Non-pigmented ciliary epithelial cell (primary cell): Measurements from ENCODE around the gene KNSTRN.
A peak's percentile ranks its signal among the peaks of the same experiment; 100 is the strongest.

Experiments
- DNase-seq: peaks from one replicate; pipeline ENCODE4 v3.0.0-alpha.2; 2010; ENCODE audit warnings: low read depth

Gene KNSTRN

DNA sequence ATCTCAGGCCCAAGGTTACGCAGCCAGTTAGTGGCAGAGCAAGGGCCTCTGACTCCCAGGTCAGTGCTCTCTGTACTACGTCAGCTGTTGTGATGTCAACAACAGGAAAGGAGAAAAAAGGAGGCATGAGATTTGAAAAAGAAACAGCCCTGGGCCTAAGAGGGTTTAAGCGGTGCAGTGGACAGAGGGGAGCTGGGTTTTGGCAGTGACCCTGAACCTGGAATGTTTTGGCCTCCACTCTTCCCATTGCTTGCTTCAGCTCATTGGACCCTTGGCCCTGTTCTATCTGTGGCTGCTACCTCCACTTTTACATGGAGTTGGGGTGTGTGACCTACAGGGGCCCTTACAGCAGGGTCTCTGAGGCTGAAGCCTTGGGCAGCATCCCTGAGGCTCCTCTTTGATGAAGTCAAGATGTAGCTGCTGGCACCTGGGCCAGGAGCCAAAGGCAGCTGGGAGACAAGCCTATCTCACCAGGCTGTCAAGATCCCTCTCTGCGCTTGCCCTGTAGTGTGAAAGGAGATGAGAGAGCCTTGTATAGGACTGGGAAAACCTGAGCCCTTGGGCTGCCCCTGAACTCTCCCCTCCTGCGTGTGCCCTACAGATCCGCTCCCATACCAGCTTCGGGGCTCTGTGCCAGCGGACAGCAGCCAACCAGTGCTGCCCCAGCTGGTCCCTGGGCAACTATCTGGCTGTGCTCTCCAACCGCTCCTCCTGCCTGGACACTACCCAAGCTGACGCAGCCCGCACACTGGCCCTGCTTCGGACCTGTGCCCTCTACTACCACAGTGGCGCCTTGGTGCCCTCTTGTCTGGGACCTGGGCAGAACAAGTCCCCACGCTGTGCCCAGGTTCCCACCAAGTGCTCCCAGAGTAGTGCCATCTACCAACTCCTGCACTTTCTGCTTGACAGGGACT is 15.8 kb upstream of the KNSTRN start:
- DNase-seq: no peak

DNA sequence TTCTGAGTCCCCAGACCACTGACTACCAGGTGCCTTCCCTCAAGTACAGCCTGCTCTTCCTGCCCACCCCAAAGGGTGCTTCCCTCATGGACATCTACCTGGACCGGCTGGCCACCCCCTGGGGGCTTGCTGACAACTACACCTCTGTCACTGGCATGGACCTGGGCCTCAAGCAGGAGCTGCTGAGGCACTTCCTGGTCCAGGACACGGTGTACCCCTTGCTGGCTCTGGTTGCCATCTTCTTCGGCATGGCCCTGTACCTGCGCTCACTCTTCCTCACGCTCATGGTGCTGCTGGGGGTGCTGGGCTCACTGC is 15.2 kb upstream of the KNSTRN start:
- no peak for DNase-seq

- no peak for DNase-seq
Observed at GRCh38 chr15:40367686-40368611, 14.6 kb upstream of the KNSTRN start.

- DNase-seq: no peak
Observed at GRCh38 chr15:40368719-40369473, 13.6 kb upstream of the KNSTRN start.

GRCh38 chr15:40369474-40369869 is 13.0 kb upstream of the KNSTRN start:
- DNase-seq: no peak

- DNase-seq: no peak
Observed at GRCh38 chr15:40369971-40370370, 12.6 kb upstream of the KNSTRN start.

DNA sequence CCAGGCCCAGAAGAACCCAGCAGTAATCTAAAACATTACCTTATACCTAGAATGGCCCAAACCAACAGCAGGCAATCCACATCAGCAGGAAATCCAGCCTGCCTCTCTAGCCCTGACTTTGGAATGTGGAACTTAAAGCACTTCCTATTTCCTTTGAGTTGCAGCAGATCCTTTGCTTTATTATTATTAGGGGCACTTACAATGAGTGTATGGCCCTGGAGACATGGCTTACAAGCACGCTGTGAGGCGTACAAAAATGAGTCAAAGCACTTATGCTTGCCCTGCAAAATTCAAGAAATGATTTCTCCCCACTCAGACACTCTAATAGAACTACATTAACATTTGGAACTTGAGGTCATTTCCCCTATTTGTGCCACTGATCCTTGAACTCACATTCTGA is 9.5 kb upstream of the KNSTRN start:
- no peak for DNase-seq

GRCh38 chr15:40377606-40378005 is 4.9 kb upstream of the KNSTRN start:
- DNase-seq: no peak

GRCh38 chr15:40379374-40379773 is 3.1 kb upstream of the KNSTRN start:
- no peak for DNase-seq

GRCh38 chr15:40379853-40380252 is 2.7 kb upstream of the KNSTRN start:
- DNase-seq: peak; percentile 93

- DNase-seq: no peak
Observed at GRCh38 chr15:40380636-40381035, 1.9 kb upstream of the KNSTRN start.

DNA sequence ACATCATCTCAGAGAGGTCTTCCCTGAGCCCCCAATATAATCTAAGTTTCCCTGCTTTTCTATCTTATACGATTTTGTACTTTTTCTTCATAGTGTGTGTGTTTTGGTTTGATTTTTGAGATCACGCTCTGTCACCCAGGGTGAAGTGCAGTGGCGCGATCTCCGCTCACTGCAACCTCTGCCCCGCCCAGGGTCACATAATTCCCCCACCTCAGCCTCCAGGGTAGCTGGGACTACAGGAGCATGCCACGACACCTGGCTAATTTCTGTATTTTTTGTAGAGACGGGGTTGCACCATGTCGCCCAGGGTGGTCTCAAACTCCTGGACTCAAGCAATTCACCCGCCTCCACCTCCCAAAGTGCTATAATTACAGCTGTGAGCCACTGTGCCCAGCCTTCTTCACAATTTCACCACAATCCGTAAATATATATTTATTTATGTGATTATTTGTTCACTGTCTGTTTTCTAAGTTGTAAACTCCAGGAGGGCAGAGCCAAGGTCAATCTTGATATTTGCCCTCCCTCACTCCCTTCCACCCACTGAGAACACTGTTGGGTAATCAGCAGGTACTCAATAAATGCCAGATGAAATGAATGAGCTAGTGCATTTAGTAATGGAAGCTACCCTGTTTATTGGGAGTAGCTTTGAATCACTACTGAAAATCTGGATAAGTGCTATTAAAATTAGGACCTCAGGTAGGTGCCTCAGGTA is 547 bp upstream of the KNSTRN start:
- DNase-seq: no peak

DNA sequence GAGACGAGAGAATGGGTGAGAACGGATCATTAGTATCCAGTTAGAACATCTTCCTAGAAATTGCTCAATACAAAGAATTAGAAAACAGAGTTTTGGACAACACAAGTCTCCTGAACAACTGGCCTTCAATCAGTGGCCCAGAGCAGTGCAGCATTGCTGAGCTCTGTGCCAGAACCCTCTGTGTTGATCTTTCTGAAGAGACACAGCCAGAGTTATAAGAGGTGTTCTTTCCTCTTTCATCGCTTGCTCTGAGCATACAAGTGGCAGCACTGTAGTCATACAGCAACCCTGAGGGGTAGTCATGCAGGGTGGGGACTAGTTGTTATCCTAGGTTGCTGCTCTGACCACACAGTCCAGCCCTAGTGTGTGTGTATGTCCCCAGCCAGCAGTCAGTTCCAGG is 4.0 kb downstream of the KNSTRN start:
- no peak for DNase-seq

- DNase-seq: no peak
Observed at GRCh38 chr15:40388941-40389823, 6.7 kb downstream of the KNSTRN start.

DNA sequence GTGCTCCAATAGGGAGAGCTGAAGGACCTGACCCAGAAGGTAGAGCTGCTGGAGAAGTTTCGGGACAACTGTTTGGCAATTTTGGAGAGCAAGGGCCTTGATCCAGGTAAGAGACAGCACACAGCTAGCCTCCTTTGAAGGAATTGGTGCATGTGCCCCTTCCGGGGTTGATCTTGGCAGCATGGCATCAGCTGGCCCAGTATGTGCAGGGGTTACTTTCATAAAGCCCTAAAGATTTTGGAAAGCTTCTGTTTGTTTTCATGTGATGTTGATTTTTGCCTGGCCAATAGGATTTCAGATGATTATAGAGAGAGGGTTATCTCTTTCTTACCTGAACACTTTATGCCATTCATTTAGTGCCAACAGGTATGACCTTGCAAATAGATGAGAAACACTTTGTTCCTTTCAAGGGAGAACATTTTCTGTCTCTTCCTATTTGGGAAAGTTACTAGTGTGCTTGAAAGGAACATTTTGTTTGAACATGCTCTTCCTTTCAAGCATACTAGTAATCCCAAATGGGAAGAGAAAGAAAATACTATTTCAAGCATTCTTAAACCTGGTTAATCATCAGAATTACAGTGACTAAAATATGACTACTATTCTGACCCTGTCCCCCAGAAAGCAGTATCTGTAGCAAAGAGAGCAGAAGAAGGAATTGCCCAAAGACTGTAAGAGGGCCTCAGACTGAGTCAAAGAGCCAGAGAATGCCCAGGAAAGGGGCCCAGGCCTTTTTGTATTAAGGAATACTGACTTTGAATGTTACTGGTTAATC is 7.5 kb downstream of the KNSTRN start:
- no peak for DNase-seq

DNA sequence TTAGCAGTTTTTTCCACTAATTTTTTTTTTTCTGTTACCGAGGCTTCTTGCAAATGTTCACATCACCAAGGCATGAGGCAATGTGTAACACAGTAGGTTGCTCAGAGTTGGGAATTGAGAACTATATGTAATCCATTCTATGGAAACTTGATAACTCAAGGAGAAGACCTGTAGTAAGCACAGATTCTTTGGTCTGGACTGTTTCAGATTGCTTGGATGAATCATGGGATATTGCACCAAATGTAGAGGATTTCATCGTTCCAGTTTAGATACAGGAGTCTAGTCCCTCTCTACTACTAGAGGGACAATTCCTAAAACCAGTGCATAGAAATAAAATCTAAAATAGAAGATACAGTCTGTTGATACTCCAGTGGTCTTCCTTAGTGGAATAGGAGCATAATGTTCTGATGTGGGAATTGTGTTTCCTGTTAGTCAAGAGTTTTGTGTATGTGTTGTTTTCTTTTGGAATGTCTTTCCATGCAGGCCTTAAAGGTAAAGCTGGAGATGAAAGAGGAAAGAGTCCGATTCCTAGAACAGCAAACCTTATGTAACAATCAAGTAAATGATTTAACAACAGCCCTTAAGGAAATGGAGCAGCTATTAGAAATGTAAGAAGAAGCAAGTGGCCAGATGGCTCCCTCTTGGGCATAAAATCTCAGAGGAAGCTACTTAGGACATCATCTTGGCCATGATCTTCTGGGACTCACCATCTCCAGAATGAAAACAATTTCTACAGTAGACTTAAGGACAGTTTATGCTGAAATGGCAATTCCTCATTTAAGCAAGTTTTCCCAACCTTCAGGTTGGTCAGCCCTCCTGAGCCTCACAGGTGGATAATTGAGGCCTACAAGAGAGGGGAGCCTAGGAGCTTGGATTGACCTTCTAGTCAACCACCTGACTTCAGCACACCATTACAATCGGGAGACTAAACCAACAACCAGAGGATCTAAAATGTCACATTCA is 10.7 kb downstream of the KNSTRN start:
- DNase-seq: no peak

GRCh38 chr15:40397688-40398412 is 15.3 kb downstream of the KNSTRN start:
- DNase-seq: no peak

GRCh38 chr15:40398413-40398873 is 15.9 kb downstream of the KNSTRN start:
- DNase-seq: no peak
